Measurements from ENCODE around the gene TMC4.

- no peak for TF ChIP-seq CTCF (IDR thresholded peaks at IDR 0.05; ENCODE audit: low read depth, low read length)
- TF ChIP-seq EZH2phosphoT487 (IDR thresholded peaks at IDR 0.05; ENCODE audit: low read depth), result no peak
These were observed 5.8 kb upstream of the TMC4 start for GRCh38 chr19:54178581-54179261.

Measured in OCI-LY3 (cell line).